Sciatic nerve (tissue), 2 donors: ENCODE measurements around the gene PTPRM. TPM values are rescaled to one million over a fixed set of nuclear protein-coding genes. Genes with fewer than 3 reads are reported as not detected.

Experiments used
- ATAC-seq: fragments of 200-7000 bp; cut with Tn5 transposase; one replicate; pipeline ENCODE4 v1.9.1; 2020; ENCODE audit warnings: mild to moderate bottlenecking, moderate library complexity
- DNase-seq: peaks from one replicate; pipeline ENCODE4 v3.0.0-alpha.2; 2020; ENCODE audit warnings: low spot score
- intact Hi-C: fragments of 100-400 bp; cut with DNase I; formaldehyde crosslinking; loops from one replicate; pipeline ENCODE4 v1.14.2; 2022
- total RNA-seq: library from RNA; stranded (reverse); fragmentation: NEBNext Ultra II Directional; extraction: Animal tissue kit (Norgen Biotek cat#: 25700); gene quantifications from one replicate; pipeline ENCODE4 v1.2.1, GENCODE V29; 2021
- donor health status: DM: no; HTN: no; CAD: no.
- donor health status: DM: no; HTN: no; CAD: no.

Gene PTPRM
- total RNA-seq, 1 donor from 2014 or later = 66.5 TPM

- intact Hi-C loops = no loop called here
- no peak for DNase-seq
- ATAC-seq = no peak
Measured at GRCh38 chr18:8448130-8448529, 881.0 kb downstream of the PTPRM start.

GRCh38 chr18:8450013-8450412 lies 882.9 kb downstream of the PTPRM start:
- intact Hi-C loops = no loop called here
- ATAC-seq (no peak), DNase-seq (no peak)

GRCh38 chr18:8450898-8451665 lies 884.0 kb downstream of the PTPRM start:
- intact Hi-C loops = no loop called here
- ATAC-seq (no peak), DNase-seq (no peak)

GRCh38 chr18:8453528-8453927 lies 886.4 kb downstream of the PTPRM start:
- DNase-seq (no peak), ATAC-seq (no peak)
- intact Hi-C loops = no loop called here

- intact Hi-C loops = no loop called here
- ATAC-seq (no peak), DNase-seq (no peak)
Measured at GRCh38 chr18:8454136-8454535, 887.0 kb downstream of the PTPRM start.

- intact Hi-C loops = no loop called here
- ATAC-seq = no peak
- no peak for DNase-seq
Measured at GRCh38 chr18:8455661-8456614, 888.8 kb downstream of the PTPRM start.
